Measurements from ENCODE around the gene TXNRD1.

TXNRD1 gene

GRCh38 chr12:104336115-104336514, 120.5 kb downstream of the TXNRD1 start:
- DNase-seq: no peak
- no peak for TF ChIP-seq POLR2A (IDR thresholded peaks at IDR 0.05; ENCODE audit: low read length)
- TF ChIP-seq GATA1 (IDR thresholded peaks at IDR 0.05; ENCODE audit: low read depth, low read length): no peak

GRCh38 chr12:104337030-104337558, 121.5 kb downstream of the TXNRD1 start:
- TF ChIP-seq POLR2A (IDR thresholded peaks at IDR 0.05; ENCODE audit: low read length): no peak
- no peak for TF ChIP-seq GATA1 (IDR thresholded peaks at IDR 0.05; ENCODE audit: low read depth, low read length)

GRCh38 chr12:104339663-104340062, 124.1 kb downstream of the TXNRD1 start:
- no peak for DNase-seq

More at GRCh38 chr12:104337030-104337558, 121.5 kb downstream of the TXNRD1 start:
- no peak for DNase-seq

GRCh38 chr12:104340177-104340576, 124.6 kb downstream of the TXNRD1 start:
- no peak for DNase-seq
- TF ChIP-seq POLR2A (IDR thresholded peaks at IDR 0.05; ENCODE audit: low read length): no peak
- TF ChIP-seq GATA1 (IDR thresholded peaks at IDR 0.05; ENCODE audit: low read depth, low read length): no peak

More at GRCh38 chr12:104339663-104340062, 124.1 kb downstream of the TXNRD1 start:
- TF ChIP-seq GATA1 (IDR thresholded peaks at IDR 0.05; ENCODE audit: low read depth, low read length) (no peak), POLR2A (IDR thresholded peaks at IDR 0.05; ENCODE audit: low read length) (no peak)

GRCh38 chr12:104340925-104341611, 125.5 kb downstream of the TXNRD1 start:
- TF ChIP-seq GATA1 (IDR thresholded peaks at IDR 0.05; ENCODE audit: low read depth, low read length): no peak

GRCh38 chr12:104342147-104342546, 126.6 kb downstream of the TXNRD1 start:
- no peak for TF ChIP-seq GATA1 (IDR thresholded peaks at IDR 0.05; ENCODE audit: low read depth, low read length)
- TF ChIP-seq POLR2A (IDR thresholded peaks at IDR 0.05; ENCODE audit: low read length): no peak

More at GRCh38 chr12:104340925-104341611, 125.5 kb downstream of the TXNRD1 start:
- DNase-seq: no peak

GRCh38 chr12:104342635-104343249, 127.2 kb downstream of the TXNRD1 start:
- TF ChIP-seq GATA1 (IDR thresholded peaks at IDR 0.05; ENCODE audit: low read depth, low read length) (no peak), POLR2A (IDR thresholded peaks at IDR 0.05; ENCODE audit: low read length) (no peak)
- DNase-seq: no peak

More at GRCh38 chr12:104342147-104342546, 126.6 kb downstream of the TXNRD1 start:
- DNase-seq: no peak

- no peak for DNase-seq
- TF ChIP-seq POLR2A (IDR thresholded peaks at IDR 0.05; ENCODE audit: low read length): no peak
- no peak for TF ChIP-seq GATA1 (IDR thresholded peaks at IDR 0.05; ENCODE audit: low read depth, low read length)
These were observed 129.1 kb downstream of the TXNRD1 start for GRCh38 chr12:104344682-104345081.

GRCh38 chr12:104345234-104346066, 129.9 kb downstream of the TXNRD1 start:
- no peak for TF ChIP-seq POLR2A (IDR thresholded peaks at IDR 0.05; ENCODE audit: low read length)
- no peak for TF ChIP-seq GATA1 (IDR thresholded peaks at IDR 0.05; ENCODE audit: low read depth, low read length)

GRCh38 chr12:104347374-104348075, 131.9 kb downstream of the TXNRD1 start:
- TF ChIP-seq GATA1 (IDR thresholded peaks at IDR 0.05; ENCODE audit: low read depth, low read length) (no peak), POLR2A (IDR thresholded peaks at IDR 0.05; ENCODE audit: low read length) (no peak)
- DNase-seq: no peak

More at GRCh38 chr12:104345234-104346066, 129.9 kb downstream of the TXNRD1 start:
- DNase-seq: no peak

- TF ChIP-seq POLR2A (IDR thresholded peaks at IDR 0.05; ENCODE audit: low read length): no peak
- no peak for TF ChIP-seq GATA1 (IDR thresholded peaks at IDR 0.05; ENCODE audit: low read depth, low read length)
These were observed 132.9 kb downstream of the TXNRD1 start for GRCh38 chr12:104348283-104348993.

GRCh38 chr12:104348994-104349494, 133.5 kb downstream of the TXNRD1 start:
- no peak for DNase-seq
- no peak for TF ChIP-seq POLR2A (IDR thresholded peaks at IDR 0.05; ENCODE audit: low read length)
- TF ChIP-seq GATA1 (IDR thresholded peaks at IDR 0.05; ENCODE audit: low read depth, low read length): no peak

More at GRCh38 chr12:104348283-104348993, 132.9 kb downstream of the TXNRD1 start:
- DNase-seq: no peak

Data from erythroblast (primary cell).